H1 (cell line): Measurements from ENCODE around the gene LHCGR. TPM values are rescaled to one million over a fixed set of nuclear protein-coding genes. Genes with fewer than 3 reads are reported as not detected.

Experiments used
- CTCF ChIA-PET: fragments of 300-600 bp; sonication (Branson Sonifier 250); formaldehyde crosslinking; loops from one replicate; lab custom pipeline; 2021; ENCODE audit not compliant: partially characterized antibody; lab: Charles Lee
- POLR2A ChIA-PET: fragments of 300-600 bp; sonication (Branson Sonifier 250); formaldehyde crosslinking; loops from one replicate; lab custom pipeline; 2021; ENCODE audit warnings: inconsistent platforms; ENCODE audit not compliant: partially characterized antibody; lab: Charles Lee
- DNase-seq, 2 experiments: peaks; one replicate each; pipeline versions ENCODE4 v3.0.0 to v3.0.0-alpha.2; 2010 to 2022; ENCODE audit warnings: low spot score in 2 of 2, low read depth in 1 of 2, mixed read lengths in 1 of 2
- FAIRE-seq: peaks from 2 replicates; lab custom pipeline; 2011; peaks lifted over from hg19 to GRCh38; lab: Jason Lieb, UNC
- H2AFZ ChIP-seq: 2 replicates; pipeline ENCODE4 v1.8.1; 2012; ENCODE audit warnings: low read length, inconsistent platforms
- H2AK5ac ChIP-seq: 2 replicates; pipeline ENCODE4 v1.6.1; 2013; ENCODE audit warnings: low read depth, low read length
- H2BK120ac ChIP-seq: replicated peaks from 2 replicates; pipeline ENCODE3; 2013; ENCODE audit warnings: low read depth, low read length, inconsistent platforms
- H2BK12ac ChIP-seq: 2 replicates; pipeline ENCODE4 v1.6.1; 2013; ENCODE audit warnings: low read depth, low read length
- H2BK15ac ChIP-seq: 2 replicates; pipeline ENCODE4 v1.6.1; 2013; ENCODE audit warnings: low read length
- H2BK20ac ChIP-seq: 2 replicates; pipeline ENCODE4 v1.6.1; 2013; ENCODE audit warnings: low read length
- H2BK5ac ChIP-seq: 2 replicates; pipeline ENCODE4 v1.6.1; 2013; ENCODE audit warnings: low read depth, low read length
- H3K14ac ChIP-seq: 2 replicates; pipeline ENCODE4 v1.6.1; 2013; ENCODE audit warnings: inconsistent platforms; ENCODE audit not compliant: insufficient read length
- H3K18ac ChIP-seq: 2 replicates; pipeline ENCODE4 v1.6.1; 2013; ENCODE audit warnings: low read length; ENCODE audit errors: extremely low read depth
- H3K23ac ChIP-seq: 2 replicates; pipeline ENCODE4 v1.6.1; 2013; ENCODE audit warnings: inconsistent platforms; ENCODE audit not compliant: insufficient read length
- H3K23me2 ChIP-seq: 2 replicates; pipeline ENCODE4 v1.6.1; 2013; ENCODE audit warnings: low read depth, low read length
- H3K27ac ChIP-seq: 2 replicates; pipeline ENCODE4 v1.6.1; 2011; ENCODE audit warnings: low read depth, low read length, inconsistent platforms
- H3K27me3 ChIP-seq, 4 experiments: replicated peaks in 1 of 4; 1 replicate in 1 of 4; 2 replicates in 3 of 4; pipeline versions ENCODE4 v1.6.1 to v1.8.1; 2011 to 2013; ENCODE audit warnings: low read length in 3 of 4, mild to moderate bottlenecking in 3 of 4, inconsistent platforms in 2 of 4, mixed read lengths in 2 of 4, moderate library complexity in 1 of 4; ENCODE audit not compliant: control insufficient read depth in 3 of 4, insufficient read depth in 3 of 4; ENCODE audit errors: extremely low read depth in 1 of 4
- H3K36me3 ChIP-seq, 4 experiments: 2 replicates each; pipeline versions ENCODE4 v1.6.1 to v1.8.1; 2011 to 2013; ENCODE audit warnings: mild to moderate bottlenecking in 4 of 4, low read length in 3 of 4, moderate library complexity in 2 of 4, control low read depth in 1 of 4, inconsistent platforms in 1 of 4; ENCODE audit not compliant: insufficient read depth in 4 of 4, control insufficient read depth in 2 of 4
- H3K4ac ChIP-seq: replicated peaks from 2 replicates; pipeline ENCODE3; 2013; ENCODE audit warnings: low read length, low read depth, mixed read lengths, inconsistent platforms; ENCODE audit not compliant: insufficient read length
- H3K4me1 ChIP-seq, 4 experiments: replicated peaks in 1 of 4; 1 replicate in 1 of 4; 2 replicates in 3 of 4; pipeline versions ENCODE4 v1.6.1 to v1.8.1; 2011 to 2013; ENCODE audit warnings: low read length in 3 of 4, inconsistent platforms in 2 of 4, mixed read lengths in 1 of 4; ENCODE audit not compliant: insufficient read depth in 4 of 4, control insufficient read depth in 3 of 4
- H3K4me2 ChIP-seq, 2 experiments: 2 replicates each; pipeline versions ENCODE4 v1.6.1 to v1.8.1; 2011 to 2013; ENCODE audit warnings: low read depth in 2 of 2, low read length in 2 of 2, control low read depth in 1 of 2, inconsistent platforms in 1 of 2, mild to moderate bottlenecking in 1 of 2; ENCODE audit not compliant: insufficient read depth in 1 of 2
- H3K4me3 ChIP-seq, 4 experiments: fragments of 200-600, 300-600 bp in 1 of 4; sonication (generic), shearing (Covaris generic), sonication (Bioruptor Twin) in 1 of 4; 2 replicates each; pipeline versions ENCODE4 v1.5.1 to v1.8.1; 2011 to 2016; ENCODE audit warnings: low read length in 4 of 4, low read depth in 3 of 4, control low read depth in 2 of 4, inconsistent platforms in 2 of 4, mild to moderate bottlenecking in 2 of 4, mixed read lengths in 1 of 4, moderate library complexity in 1 of 4; ENCODE audit not compliant: insufficient read depth in 2 of 4; ENCODE audit errors: extremely low read depth in 1 of 4
- H3K56ac ChIP-seq: replicated peaks from 2 replicates; pipeline ENCODE3; 2013; ENCODE audit warnings: low read depth, mild to moderate bottlenecking, mixed read lengths, low read length, inconsistent platforms; ENCODE audit not compliant: insufficient read length
- H3K79me1 ChIP-seq: 2 replicates; pipeline ENCODE4 v1.6.1; 2013; ENCODE audit warnings: low read depth, low read length, control low read depth
- H3K79me2 ChIP-seq, 2 experiments: 2 replicates each; pipeline versions ENCODE4 v1.6.1 to v1.8.1; 2012 to 2013; ENCODE audit warnings: low read length in 2 of 2, mild to moderate bottlenecking in 2 of 2, inconsistent platforms in 1 of 2; ENCODE audit not compliant: insufficient read depth in 2 of 2, control insufficient read depth in 1 of 2
- H3K9ac ChIP-seq, 4 experiments: replicated peaks in 1 of 4; 1 replicate in 1 of 4; 2 replicates in 3 of 4; pipeline versions ENCODE4 v1.6.1 to v1.8.1; 2011 to 2013; ENCODE audit warnings: low read depth in 3 of 4, low read length in 3 of 4, control low read depth in 2 of 4, mild to moderate bottlenecking in 2 of 4, moderate library complexity in 2 of 4, inconsistent platforms in 1 of 4; ENCODE audit errors: extremely low read depth in 1 of 4
- H3K9me3 ChIP-seq, 2 experiments: 2 replicates each; pipeline versions ENCODE4 v1.6.1 to v1.8.1; 2012 to 2013; ENCODE audit warnings: mild to moderate bottlenecking in 2 of 2, moderate library complexity in 2 of 2, control low read depth in 1 of 2, inconsistent platforms in 1 of 2, low read depth in 1 of 2, low read length in 1 of 2, mixed read lengths in 1 of 2; ENCODE audit not compliant: insufficient read depth in 2 of 2
- H4K20me1 ChIP-seq, 2 experiments: replicated peaks in 1 of 2; 2 replicates each; pipeline versions ENCODE3 to v1.8.1; 2011 to 2013; ENCODE audit warnings: inconsistent platforms in 2 of 2, low read length in 2 of 2, mild to moderate bottlenecking in 1 of 2; ENCODE audit not compliant: insufficient read depth in 2 of 2, control insufficient read depth in 1 of 2
- H4K5ac ChIP-seq: 2 replicates; pipeline ENCODE4 v1.6.1; 2013; ENCODE audit warnings: low read length, low read depth, mixed read lengths, inconsistent platforms; ENCODE audit not compliant: insufficient read length
- H4K8ac ChIP-seq: 2 replicates; pipeline ENCODE4 v1.8.0; 2013; ENCODE audit warnings: mild to moderate bottlenecking, moderate library complexity, low read length, inconsistent platforms; ENCODE audit not compliant: insufficient read depth; ENCODE audit errors: extremely low read depth
- H4K91ac ChIP-seq: replicated peaks from 2 replicates; pipeline ENCODE3; 2013; ENCODE audit warnings: low read length, mixed read lengths, inconsistent platforms; ENCODE audit not compliant: insufficient read length
- POLR2A ChIP-seq, 2 experiments: IDR thresholded peaks; 1 replicate in 1 of 2; 2 replicates in 1 of 2; pipeline ENCODE4 v1.6.1; 2011; ENCODE audit warnings: low read depth in 2 of 2, low read length in 2 of 2, mild to moderate bottlenecking in 2 of 2; ENCODE audit errors: control extremely low read depth in 1 of 2
- SRF ChIP-seq: IDR thresholded peaks from 2 replicates; pipeline ENCODE4 v1.6.1; 2011; ENCODE audit warnings: mild to moderate bottlenecking, low read depth, low read length, moderate library complexity
- WGBS, 2 experiments: shearing (Covaris generic) in 1 of 2; methylation state at CpG; one replicate each; pipeline versions ENCODE4 v1.1.6 to v1.1.7; 2013 to 2015; ENCODE audit warnings: low lambda C conversion rate in 2 of 2, mixed read lengths in 2 of 2, inconsistent platforms in 1 of 2, low coverage in 1 of 2, missing lambda C conversion rate in 1 of 2; ENCODE audit not compliant: insufficient replicate concordance in 2 of 2, insufficient coverage in 1 of 2, insufficient read length in 1 of 2; ENCODE audit errors: extremely low coverage in 1 of 2, missing lambda C conversion rate in 1 of 2; 5-methylcytosine and 5-hydroxymethylcytosine counted together
- polyA plus RNA-seq, 7 experiments: library from polyadenylated mRNA; depleted of rRNA in 3 of 7; stranded (reverse) in 5 of 7; unstranded in 2 of 7; fragments of >200 nt in 5 of 7; fragments of 200-250 nt in 2 of 7; gene quantifications; 1 replicate in 5 of 7; 2 replicates in 1 of 7; 4 replicates in 1 of 7; pipeline versions ENCODE4 v1.2.1 to v1.2.3, GENCODE V29; 2011 to 2013; ENCODE audit warnings: missing spikeins in 2 of 7, mixed read lengths in 2 of 7
- total RNA-seq: library from RNA; stranded (reverse); fragmentation: NEBNext Ultra II Directional; extraction: Animal tissue kit (Norgen Biotek cat#: 25700); gene quantifications from 2 replicates; pipeline ENCODE4 v1.2.1, GENCODE V29; 2021

LHCGR gene
- total and polyA plus RNA-seq, 2 of the 8 experiments (the other 6 are each of a cell fraction or from before 2014, with no cell fraction given): 0.30 to 0.73 TPM

GRCh38 chr2:48760826-48761225, 5.3 kb upstream of the LHCGR start:
- Histone ChIP-seq H3K27me3 (peaks cover 0 to 2% (median 0%) of the 10 kb centered on the region in 4 experiments; a peak in 2 of 7 replicates), H3K18ac (no peak overlapping the region), H3K79me1 (no peaks in the 10 kb centered on the region), H3K79me2 (no peaks in the 10 kb centered on the region), H3K9me3 (no peaks in the 10 kb centered on the region), H2BK12ac (no peak overlapping the region), H2BK15ac (no peak overlapping the region), H2BK5ac (no peak overlapping the region), H4K8ac (no peak overlapping the region), H3K56ac (no peak overlapping the region), H4K91ac (no peak overlapping the region), H3K4ac (no peak overlapping the region), H2AFZ (no peak overlapping the region), H2AK5ac (no peak overlapping the region; the same call in 1 of the 2 replicates), H2BK20ac (no peak overlapping the region), H3K4me1 (peaks cover 0 to 1% (median 0%) of the 10 kb centered on the region in 4 experiments; a peak in 1 of 7 replicates), H3K14ac (no peak overlapping the region), H4K20me1 (no peaks in the 10 kb centered on the region), H3K4me2 (no peak overlapping the region), H3K27ac (no peak overlapping the region), H3K36me3 (no peaks in the 10 kb centered on the region), H3K23me2 (no peaks in the 10 kb centered on the region), H3K23ac (no peak overlapping the region), H2BK120ac (no peak overlapping the region), H3K9ac (no peak overlapping the region), H3K4me3 (no peak overlapping the region), H4K5ac (no peak overlapping the region)
- no peak for DNase-seq
- POLR2A ChIA-PET: no interaction called here
- CTCF ChIA-PET: interaction anchor here (0.7 kb wide), 1 partner anchor 185 kb away, joined by 3 read pairs; no protein-coding TSS in a partner anchor
- 89% methylated on average over 3 of the region's 3 CpGs; no CpG with 5 or more reads in 1 of the 2 experiments for WGBS, 2 experiments
- FAIRE-seq: no peak
- no peak for TF ChIP-seq SRF
- TF ChIP-seq POLR2A (IDR thresholded peaks at IDR 0.05; ENCODE audit: control extremely low read depth in 1 of 2, low read depth in 2 of 2, low read length in 2 of 2): no peak
